ENCODE measurements around the gene CCSER2.

DNA sequence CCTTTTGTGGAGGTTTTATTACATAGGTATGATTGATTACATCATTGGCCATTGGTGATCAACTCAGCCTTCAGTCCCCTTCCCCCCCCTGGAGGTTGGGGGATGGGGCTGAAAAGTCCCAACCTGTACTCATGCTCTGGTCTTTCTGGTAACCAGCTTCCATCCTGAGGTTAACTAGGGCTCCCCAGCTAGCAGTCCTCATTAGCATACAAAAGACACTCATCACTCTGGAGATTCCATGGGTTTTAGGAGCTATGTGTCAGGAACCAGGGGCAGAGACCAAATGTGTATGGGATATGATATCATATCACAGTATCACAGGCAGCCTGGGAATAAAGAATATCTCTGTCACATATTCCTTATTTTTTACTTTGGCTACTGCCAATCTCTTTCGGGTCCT lies 13.6 kb downstream of the CCSER2 start:
- TF ChIP-seq, protein P1, sequence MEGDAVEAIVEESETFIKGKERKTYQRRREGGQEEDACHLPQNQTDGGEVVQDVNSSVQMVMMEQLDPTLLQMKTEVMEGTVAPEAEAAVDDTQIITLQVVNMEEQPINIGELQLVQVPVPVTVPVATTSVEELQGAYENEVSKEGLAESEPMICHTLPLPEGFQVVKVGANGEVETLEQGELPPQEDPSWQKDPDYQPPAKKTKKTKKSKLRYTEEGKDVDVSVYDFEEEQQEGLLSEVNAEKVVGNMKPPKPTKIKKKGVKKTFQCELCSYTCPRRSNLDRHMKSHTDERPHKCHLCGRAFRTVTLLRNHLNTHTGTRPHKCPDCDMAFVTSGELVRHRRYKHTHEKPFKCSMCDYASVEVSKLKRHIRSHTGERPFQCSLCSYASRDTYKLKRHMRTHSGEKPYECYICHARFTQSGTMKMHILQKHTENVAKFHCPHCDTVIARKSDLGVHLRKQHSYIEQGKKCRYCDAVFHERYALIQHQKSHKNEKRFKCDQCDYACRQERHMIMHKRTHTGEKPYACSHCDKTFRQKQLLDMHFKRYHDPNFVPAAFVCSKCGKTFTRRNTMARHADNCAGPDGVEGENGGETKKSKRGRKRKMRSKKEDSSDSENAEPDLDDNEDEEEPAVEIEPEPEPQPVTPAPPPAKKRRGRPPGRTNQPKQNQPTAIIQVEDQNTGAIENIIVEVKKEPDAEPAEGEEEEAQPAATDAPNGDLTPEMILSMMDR (IDR thresholded peaks at IDR 0.05), result no peak
- TF ChIP-seq POLR2A (IDR thresholded peaks at IDR 0.05; ENCODE audit: low read depth), result no peak

All from esophagus muscularis mucosa (tissue), 3 donors.